Endodermal cell (in vitro differentiated cells): ENCODE data around the gene OSBPL9. TPM values are rescaled to one million over a fixed set of nuclear protein-coding genes. Genes with fewer than 3 reads are reported as not detected.
"Not testable (repeated sequence)": the region's sequence is repeated elsewhere in the genome, so short reads cannot be mapped to it uniquely, and the experiment has no call there.

Experiments used
- DNase-seq: peaks from one replicate; pipeline ENCODE4 v3.0.0-alpha.2; 2017
- H3K27ac ChIP-seq: 2 replicates; pipeline ENCODE4 v1.5.1; 2013; ENCODE audit warnings: mild to moderate bottlenecking, low read depth, low read length, moderate library complexity
- H3K27me3 ChIP-seq: 2 replicates; pipeline ENCODE4 v1.6.1; 2013; ENCODE audit warnings: mild to moderate bottlenecking, low read length, moderate library complexity; ENCODE audit not compliant: insufficient read depth, control insufficient read depth, poor library complexity, severe bottlenecking
- H3K36me3 ChIP-seq: 2 replicates; pipeline ENCODE4 v1.7.0; 2013; ENCODE audit warnings: mild to moderate bottlenecking, low read length, moderate library complexity; ENCODE audit not compliant: control insufficient read depth, insufficient read depth
- H3K4me1 ChIP-seq: one replicate; pipeline ENCODE4 v1.7.0; 2013; ENCODE audit warnings: low read length; ENCODE audit not compliant: control insufficient read depth, insufficient read depth
- H3K4me3 ChIP-seq: 2 replicates; pipeline ENCODE4 v1.5.1; 2013; ENCODE audit warnings: mild to moderate bottlenecking, low read length, moderate library complexity
- H3K9ac ChIP-seq: 2 replicates; pipeline ENCODE4 v1.6.1; 2013; ENCODE audit warnings: mild to moderate bottlenecking, low read length, moderate library complexity; ENCODE audit not compliant: poor library complexity, severe bottlenecking; ENCODE audit errors: extremely low read depth
- H3K9me3 ChIP-seq: 2 replicates; pipeline ENCODE4 v1.6.1; 2013; ENCODE audit warnings: mild to moderate bottlenecking, low read length, moderate library complexity; ENCODE audit not compliant: control insufficient read depth
- H3K27ac Mint-ChIP-seq: 2 replicates; pipeline ENCODE4 v1.8.0; 2020; ENCODE audit warnings: mixed read lengths
- H3K27me3 Mint-ChIP-seq: 2 replicates; pipeline ENCODE4 v1.8.0; 2021; ENCODE audit warnings: mild to moderate bottlenecking, mixed read lengths; ENCODE audit not compliant: insufficient read depth
- H3K36me3 Mint-ChIP-seq: 2 replicates; pipeline ENCODE4 v1.8.0; 2020; ENCODE audit warnings: low read depth, mixed read lengths
- H3K4me1 Mint-ChIP-seq: 2 replicates; pipeline ENCODE4 v1.8.0; 2020; ENCODE audit warnings: mixed read lengths
- H3K4me3 Mint-ChIP-seq: 2 replicates; pipeline ENCODE4 v1.8.0; 2020; ENCODE audit warnings: mild to moderate bottlenecking, moderate library complexity, mixed read lengths
- H3K9me3 Mint-ChIP-seq: 2 replicates; pipeline ENCODE4 v1.8.0; 2020; ENCODE audit warnings: mild to moderate bottlenecking, mixed read lengths
- WGBS, 2 experiments: methylation state at CpG; one replicate each; pipeline versions ENCODE4 v1.1.5 to v1.1.7; 2013; ENCODE audit warnings: missing lambda C conversion rate in 2 of 2, mixed read lengths in 1 of 2; ENCODE audit not compliant: insufficient coverage in 1 of 2, insufficient read length in 1 of 2; 5-methylcytosine and 5-hydroxymethylcytosine counted together
- total RNA-seq, 2 donors: library from RNA; stranded (reverse); fragmentation: NEBNext Ultra II Directional in 1 of 2; extraction: Animal tissue kit (Norgen Biotek cat#: 25700) in 1 of 2; gene quantifications; 2 replicates in 1 of 2; 3 replicates in 1 of 2; pipeline ENCODE4 v1.2.1, GENCODE V29; 2021
- TF ChIP-seq, protein P1 (sequence below): fragments of 200-600 bp; sonication (generic); conservative IDR thresholded peaks from 2 replicates; pipeline ENCODE4 v1.5.0; 2021; ENCODE audit warnings: antibody characterized with exemption, mild to moderate bottlenecking

The OSBPL9 gene
- total RNA-seq, 2 donors from 2014 or later: 76.9 to 93.3 TPM

DNA sequence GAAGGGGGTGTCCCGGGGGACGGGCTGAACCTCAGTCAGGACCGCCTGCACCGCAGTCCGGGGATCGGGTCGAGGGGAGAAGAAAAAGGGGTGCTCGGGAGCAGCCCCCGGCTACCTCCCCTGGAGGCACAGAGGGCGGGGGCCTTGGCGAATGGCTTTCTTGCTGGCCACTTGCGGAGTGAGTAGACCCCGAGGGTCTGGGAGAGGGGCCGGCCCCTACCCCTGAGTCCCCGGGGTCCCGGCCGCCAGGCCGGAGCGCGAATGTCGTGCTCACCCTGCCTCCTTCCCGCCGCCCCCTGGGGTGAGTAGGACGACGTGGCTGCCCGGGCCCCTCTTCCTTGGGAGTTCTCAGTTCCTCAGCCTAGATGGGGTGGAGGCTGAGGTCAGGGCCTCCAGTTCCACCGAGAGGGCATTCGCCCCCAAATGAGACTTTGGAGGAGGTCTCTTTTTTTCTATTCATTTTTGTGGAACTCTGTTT is 113.0 kb downstream of the OSBPL9 start:
- Mint-ChIP-seq H3K9me3 (no peaks in the 10 kb centered on the region), H3K27me3 (no peaks in the 10 kb centered on the region), H3K27ac (peak overlapping the region; percentile 57), H3K36me3 (no peaks in the 10 kb centered on the region), H3K4me1 (peaks cover 32% of the 10 kb centered on the region), H3K4me3 (peak overlapping the region; percentile 78)
- 0% methylated on average over 18 to 28 of the region's 28 CpGs for WGBS, 2 experiments
- Histone ChIP-seq H3K9me3 (no peaks in the 10 kb centered on the region), H3K36me3 (no peaks in the 10 kb centered on the region), H3K4me3 (peak overlapping the region; percentile 99), H3K27ac (no peak overlapping the region), H3K9ac (peak overlapping the region; percentile 84), H3K27me3 (no peaks in the 10 kb centered on the region), H3K4me1 (peaks cover under 1% of the 10 kb centered on the region)
- TF ChIP-seq, protein P1, sequence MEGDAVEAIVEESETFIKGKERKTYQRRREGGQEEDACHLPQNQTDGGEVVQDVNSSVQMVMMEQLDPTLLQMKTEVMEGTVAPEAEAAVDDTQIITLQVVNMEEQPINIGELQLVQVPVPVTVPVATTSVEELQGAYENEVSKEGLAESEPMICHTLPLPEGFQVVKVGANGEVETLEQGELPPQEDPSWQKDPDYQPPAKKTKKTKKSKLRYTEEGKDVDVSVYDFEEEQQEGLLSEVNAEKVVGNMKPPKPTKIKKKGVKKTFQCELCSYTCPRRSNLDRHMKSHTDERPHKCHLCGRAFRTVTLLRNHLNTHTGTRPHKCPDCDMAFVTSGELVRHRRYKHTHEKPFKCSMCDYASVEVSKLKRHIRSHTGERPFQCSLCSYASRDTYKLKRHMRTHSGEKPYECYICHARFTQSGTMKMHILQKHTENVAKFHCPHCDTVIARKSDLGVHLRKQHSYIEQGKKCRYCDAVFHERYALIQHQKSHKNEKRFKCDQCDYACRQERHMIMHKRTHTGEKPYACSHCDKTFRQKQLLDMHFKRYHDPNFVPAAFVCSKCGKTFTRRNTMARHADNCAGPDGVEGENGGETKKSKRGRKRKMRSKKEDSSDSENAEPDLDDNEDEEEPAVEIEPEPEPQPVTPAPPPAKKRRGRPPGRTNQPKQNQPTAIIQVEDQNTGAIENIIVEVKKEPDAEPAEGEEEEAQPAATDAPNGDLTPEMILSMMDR: no peak
- no peak for DNase-seq

DNA sequence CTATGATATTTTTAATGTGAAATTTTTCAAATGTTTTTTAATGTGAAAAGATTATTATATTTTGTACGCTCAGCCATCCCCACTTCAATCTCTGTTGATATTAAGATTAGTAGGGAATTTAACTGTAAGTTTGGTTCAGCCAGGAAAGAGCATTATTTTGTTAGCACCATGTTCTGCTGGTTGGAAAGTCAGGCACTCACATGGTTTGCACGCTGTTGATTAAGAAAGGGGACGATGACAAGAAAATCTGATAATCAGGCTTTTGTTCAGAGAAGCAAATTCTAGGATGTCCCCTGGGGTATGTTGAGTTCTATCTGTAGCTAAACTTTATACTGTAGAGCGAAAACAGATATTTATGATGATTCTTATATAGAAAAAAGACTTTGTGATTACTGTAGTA is 115.1 kb downstream of the OSBPL9 start:
- H3K4me3 Mint-ChIP-seq: no peak overlapping the region

DNA sequence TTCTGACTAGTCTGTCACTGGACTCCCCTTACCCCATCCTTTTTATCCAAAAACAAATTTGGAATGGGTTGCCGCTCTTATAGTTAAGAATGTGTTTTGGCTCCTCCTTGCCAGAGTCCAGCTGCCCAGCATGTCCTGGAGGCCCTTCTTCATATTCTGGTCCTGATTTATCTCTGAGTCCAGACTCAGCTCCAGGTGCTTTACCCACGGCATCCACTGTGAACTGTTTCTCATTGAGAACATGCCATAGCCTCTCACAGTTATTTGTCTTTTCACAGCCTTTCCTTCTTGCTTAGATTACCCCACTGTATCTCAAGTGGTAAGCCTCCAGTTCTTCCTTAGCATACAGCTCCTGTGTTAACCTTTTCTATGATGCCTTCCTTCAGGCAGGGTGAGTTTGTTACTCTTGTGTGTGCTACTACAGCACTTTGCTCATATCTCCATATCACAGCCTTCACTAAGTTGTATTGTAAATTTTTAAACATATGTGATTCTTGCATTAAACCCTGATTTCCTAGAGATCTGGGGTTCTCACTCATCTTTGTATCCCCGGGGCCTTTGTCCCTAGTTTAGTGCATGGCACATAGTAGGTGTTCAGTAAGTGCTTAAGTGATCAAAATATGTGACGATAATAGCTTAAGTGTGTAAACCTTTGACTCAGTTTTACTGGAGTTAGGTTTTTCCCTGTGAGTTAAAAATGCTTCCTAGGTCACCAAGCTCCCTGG is 116.0 kb downstream of the OSBPL9 start:
- no peaks in the 10 kb centered on the region for H3K9me3 Mint-ChIP-seq
- Histone ChIP-seq H3K4me1 (peaks cover 4% of the 10 kb centered on the region), H3K27ac (no peak overlapping the region), H3K4me3 (no peak overlapping the region), H3K27me3 (no peaks in the 10 kb centered on the region), H3K9me3 (no peaks in the 10 kb centered on the region), H3K36me3 (no peaks in the 10 kb centered on the region), H3K9ac (no peak overlapping the region)
- DNase-seq: no peak
- H3K36me3 Mint-ChIP-seq: no peaks in the 10 kb centered on the region
- no peak overlapping the region for H3K27ac Mint-ChIP-seq
- TF ChIP-seq, protein P1: no peak
- WGBS, 2 experiments: 94% methylated on average over 4 of the region's 4 CpGs
- H3K27me3 Mint-ChIP-seq: no peaks in the 10 kb centered on the region
- no peak overlapping the region for H3K4me3 Mint-ChIP-seq
- H3K4me1 Mint-ChIP-seq: peaks cover 47% of the 10 kb centered on the region

More for the DNA sequence above, 115.1 kb downstream of the OSBPL9 start:
- Histone ChIP-seq H3K4me3 (peak overlapping the region; percentile 22), H3K4me1 (peaks cover 4% of the 10 kb centered on the region), H3K27me3 (no peaks in the 10 kb centered on the region), H3K9me3 (no peaks in the 10 kb centered on the region), H3K36me3 (no peaks in the 10 kb centered on the region), H3K27ac (no peak overlapping the region), H3K9ac (no peak overlapping the region)
- Mint-ChIP-seq H3K4me1 (peaks cover 47% of the 10 kb centered on the region), H3K27ac (no peak overlapping the region), H3K9me3 (no peaks in the 10 kb centered on the region), H3K36me3 (no peaks in the 10 kb centered on the region), H3K27me3 (no peaks in the 10 kb centered on the region)
- no peak for DNase-seq
- 93 to 96% methylated on average over 4 of the region's 4 CpGs for WGBS, 2 experiments
- TF ChIP-seq, protein P1: no peak

DNA sequence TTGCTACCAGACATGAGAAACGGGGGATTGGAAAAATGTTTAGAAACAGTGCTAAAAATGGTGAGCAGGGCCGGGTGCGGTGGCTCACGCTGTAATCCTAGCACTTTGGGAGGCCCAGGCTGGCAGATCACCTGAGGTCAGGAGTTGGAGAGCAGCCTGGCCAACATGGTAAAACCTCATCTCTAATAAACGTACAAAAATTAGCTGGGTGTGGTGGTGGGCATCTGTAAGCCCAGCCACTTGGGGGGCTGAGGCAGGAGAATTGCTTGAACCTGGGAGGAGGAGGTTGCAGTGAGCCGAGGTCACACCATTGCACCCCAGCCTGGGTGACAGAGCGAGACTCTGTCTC is 116.5 kb downstream of the OSBPL9 start:
- not testable (repeated sequence) for H3K27me3 Mint-ChIP-seq, H3K9ac ChIP-seq, H3K27me3 ChIP-seq, H3K4me3 ChIP-seq, H3K4me3 Mint-ChIP-seq, H3K4me1 ChIP-seq, H3K27ac Mint-ChIP-seq, H3K27ac ChIP-seq, DNase-seq, H3K36me3 ChIP-seq, H3K9me3 Mint-ChIP-seq, H3K9me3 ChIP-seq, H3K36me3 Mint-ChIP-seq
- H3K4me1 Mint-ChIP-seq: peaks cover 44% of the 10 kb centered on the region
- WGBS, 2 experiments: 86 to 99% methylated on average over 5 to 6 of the region's 7 CpGs
